Lung (tissue), 12 donors: ENCODE data around the gene MSL2. TPM values are rescaled to one million over a fixed set of nuclear protein-coding genes. Genes with fewer than 3 reads are reported as not detected.
"Not testable (repeated sequence)": the region's sequence is repeated elsewhere in the genome, so short reads cannot be mapped to it uniquely, and the experiment has no call there.

ENCODE experiments used
- ATAC-seq: fragments of 200-7000 bp; cut with Tn5 transposase; one replicate; pipeline ENCODE4 v1.9.1; 2020; ENCODE audit warnings: moderate number of reproducible peaks; ENCODE audit not compliant: insufficient read depth, low FRiP score
- DNase-seq, 3 donors: peaks; one replicate each; pipeline ENCODE4 v3.0.0-alpha.2; 2013 to 2017
- H3K27ac ChIP-seq, 2 donors: one replicate each; pipeline ENCODE4 v1.5.1; 2013; ENCODE audit warnings: mild to moderate bottlenecking in 2 of 2, moderate library complexity in 2 of 2, control low read depth in 1 of 2, inconsistent platforms in 1 of 2, low read depth in 1 of 2, low read length in 1 of 2
- H3K27me3 ChIP-seq, 3 donors: one replicate each; pipeline ENCODE4 v1.5.1; 2013; ENCODE audit warnings: low read length in 2 of 3; ENCODE audit not compliant: control insufficient read depth in 3 of 3, insufficient read depth in 3 of 3
- H3K36me3 ChIP-seq, 4 donors: one replicate each; pipeline ENCODE4 v1.5.1; 2013; ENCODE audit warnings: low read length in 4 of 4, mild to moderate bottlenecking in 1 of 4, moderate library complexity in 1 of 4; ENCODE audit not compliant: control insufficient read depth in 4 of 4, insufficient read depth in 4 of 4
- H3K4me1 ChIP-seq, 5 donors: one replicate each; pipeline ENCODE4 v1.5.1; 2013; ENCODE audit warnings: low read length in 5 of 5, mild to moderate bottlenecking in 2 of 5, moderate library complexity in 1 of 5; ENCODE audit not compliant: control insufficient read depth in 5 of 5, insufficient read depth in 5 of 5
- H3K4me3 ChIP-seq: one replicate; pipeline ENCODE4 v1.5.1; 2013; ENCODE audit warnings: mild to moderate bottlenecking, control low read depth, moderate library complexity
- H3K9ac ChIP-seq, 2 donors: one replicate each; pipeline ENCODE4 v1.5.1; 2013; ENCODE audit warnings: low read length in 2 of 2, control low read depth in 1 of 2; ENCODE audit not compliant: insufficient read depth in 1 of 2
- H3K9me3 ChIP-seq, 4 donors: one replicate each; pipeline ENCODE4 v1.5.1; 2013; ENCODE audit warnings: low read length in 3 of 4, mild to moderate bottlenecking in 1 of 4, moderate library complexity in 1 of 4; ENCODE audit not compliant: control insufficient read depth in 4 of 4, insufficient read depth in 3 of 4
- WGBS, 2 donors: extraction: QIAGEN DNeasy Blood & Tissue Kit; methylation state at CpG; one replicate each; pipeline ENCODE4 v1.1.7; 2013; 5-methylcytosine and 5-hydroxymethylcytosine counted together
- polyA plus RNA-seq, 2 donors: library from polyadenylated mRNA; stranded (reverse); fragments of 200-250 nt; gene quantifications; one replicate each; pipeline ENCODE4 v1.2.1, GENCODE V29; 2013
- total RNA-seq, 2 donors: library from RNA; depleted of rRNA in 1 of 2; stranded (reverse); fragments of >200 nt in 1 of 2; gene quantifications; one replicate each; pipeline ENCODE4 v1.2.1, GENCODE V29; 2014 to 2021
- TF ChIP-seq, protein P1 (sequence below): IDR thresholded peaks from 2 replicates; pipeline ENCODE4 v1.5.1; 2012; ENCODE audit warnings: mild to moderate bottlenecking; ENCODE audit errors: control extremely low read depth, extremely low read depth
- donor health status: control.
- donor health status: control.
- donor health status: Bipolar disorder and iron deficiency.
- donor health status: healthy.
- donor health status: DM: yes; HTN: yes; CAD: no.

The MSL2 gene
- total and polyA plus RNA-seq, 4 donors: 5.4 to 44.0 (median 20.1) TPM

DNA sequence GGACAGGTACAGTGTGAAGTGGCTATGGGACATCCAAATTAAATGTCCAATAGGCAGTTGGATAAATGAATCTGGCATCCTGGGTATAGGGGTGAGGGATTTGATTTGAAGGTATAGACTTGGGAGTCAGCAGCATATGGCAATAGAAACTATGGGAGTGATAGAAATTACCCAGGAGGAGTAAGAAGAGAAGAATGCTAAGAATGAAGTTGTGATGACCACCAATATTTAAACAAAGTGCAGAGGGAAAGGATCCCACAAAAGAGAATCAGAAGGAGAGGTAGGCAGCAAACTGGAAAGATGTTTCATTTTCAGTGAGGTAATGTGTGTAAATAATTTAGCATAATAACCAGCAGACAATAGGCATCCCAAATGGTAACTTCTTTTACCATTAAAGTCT, 13.8 kb upstream of the MSL2 start:
- Histone ChIP-seq H3K36me3 (no peaks in the 10 kb centered on the region), H3K9ac (no peak overlapping the region), H3K27me3 (no peaks in the 10 kb centered on the region), H3K4me1 (peaks cover 0 to 4% (median 0%) of the 10 kb centered on the region in 5 donors), H3K9me3 (no peaks in the 10 kb centered on the region), H3K4me3 (no peak overlapping the region), H3K27ac (no peak overlapping the region)
- no peak for DNase-seq
- TF ChIP-seq, protein P1, sequence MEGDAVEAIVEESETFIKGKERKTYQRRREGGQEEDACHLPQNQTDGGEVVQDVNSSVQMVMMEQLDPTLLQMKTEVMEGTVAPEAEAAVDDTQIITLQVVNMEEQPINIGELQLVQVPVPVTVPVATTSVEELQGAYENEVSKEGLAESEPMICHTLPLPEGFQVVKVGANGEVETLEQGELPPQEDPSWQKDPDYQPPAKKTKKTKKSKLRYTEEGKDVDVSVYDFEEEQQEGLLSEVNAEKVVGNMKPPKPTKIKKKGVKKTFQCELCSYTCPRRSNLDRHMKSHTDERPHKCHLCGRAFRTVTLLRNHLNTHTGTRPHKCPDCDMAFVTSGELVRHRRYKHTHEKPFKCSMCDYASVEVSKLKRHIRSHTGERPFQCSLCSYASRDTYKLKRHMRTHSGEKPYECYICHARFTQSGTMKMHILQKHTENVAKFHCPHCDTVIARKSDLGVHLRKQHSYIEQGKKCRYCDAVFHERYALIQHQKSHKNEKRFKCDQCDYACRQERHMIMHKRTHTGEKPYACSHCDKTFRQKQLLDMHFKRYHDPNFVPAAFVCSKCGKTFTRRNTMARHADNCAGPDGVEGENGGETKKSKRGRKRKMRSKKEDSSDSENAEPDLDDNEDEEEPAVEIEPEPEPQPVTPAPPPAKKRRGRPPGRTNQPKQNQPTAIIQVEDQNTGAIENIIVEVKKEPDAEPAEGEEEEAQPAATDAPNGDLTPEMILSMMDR: no peak
- no peak for ATAC-seq

GRCh38 chr3:136207489-136208115, 11.5 kb upstream of the MSL2 start:
- Histone ChIP-seq H3K9me3 (no peaks in the 10 kb centered on the region), H3K27me3 (no peaks in the 10 kb centered on the region), H3K4me1 (peaks cover 0 to 4% (median 0%) of the 10 kb centered on the region in 5 donors), H3K9ac (no peak overlapping the region), H3K4me3 (no peak overlapping the region), H3K27ac (no peak overlapping the region), H3K36me3 (no peaks in the 10 kb centered on the region)
- DNase-seq (no peak), ATAC-seq (no peak)
- TF ChIP-seq, protein P1: no peak
- WGBS, 2 donors: 73 to 84% methylated on average over 4 of the region's 4 CpGs

DNA sequence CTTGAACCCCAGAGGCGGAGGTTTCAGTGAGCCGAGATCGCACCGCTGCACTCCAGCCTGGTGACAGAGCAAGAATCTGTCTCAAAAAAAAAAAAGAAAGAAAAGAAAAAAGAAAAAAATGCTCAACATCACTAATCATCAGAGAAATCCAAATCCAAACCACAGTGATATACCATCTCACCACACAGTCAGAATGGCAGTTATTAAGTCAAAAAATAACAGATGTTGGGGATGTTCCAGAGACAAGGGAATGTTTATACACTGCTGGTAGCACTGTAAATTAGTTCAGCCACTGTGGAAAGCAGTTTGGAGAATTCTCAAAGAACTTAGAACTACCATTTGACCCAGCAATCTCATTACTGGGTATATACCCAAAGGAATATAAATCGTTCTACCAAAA, 3.1 kb upstream of the MSL2 start:
- H3K9ac ChIP-seq, H3K4me1 ChIP-seq, H3K27ac ChIP-seq, DNase-seq, H3K4me3 ChIP-seq, H3K9me3 ChIP-seq, ATAC-seq, H3K27me3 ChIP-seq: not testable (repeated sequence)
- H3K36me3 ChIP-seq: peaks cover 0 to 13% (median 1%) of the 10 kb centered on the region in 4 donors
- WGBS, 2 donors: 97 to 98% methylated on average over 5 of the region's 5 CpGs

GRCh38 chr3:136198462-136199078, 2.4 kb upstream of the MSL2 start:
- WGBS, 2 donors: 97 to 99% methylated on average over 10 of the region's 10 CpGs
- DNase-seq, ATAC-seq, H3K4me3 ChIP-seq, H3K9me3 ChIP-seq, H3K9ac ChIP-seq, H3K27me3 ChIP-seq, H3K27ac ChIP-seq: not testable (repeated sequence)
- peaks cover 0 to 14% (median 1%) of the 10 kb centered on the region in 4 donors for H3K36me3 ChIP-seq
- H3K4me1 ChIP-seq: peaks cover 0 to 11% (median 0%) of the 10 kb centered on the region in 5 donors
